K562 (cell line): ENCODE results near the gene NTRK2. TPM values are rescaled to one million over a fixed set of nuclear protein-coding genes. Genes with fewer than 3 reads are reported as not detected.

Source experiments
- ATAC-seq: fragments of 200-7000 bp; cut with Tn5 transposase; 3 replicates; pipeline ENCODE4 v1.9.1; 2020; ENCODE audit warnings: moderate library complexity
- BruUV-seq: library from RNA; stranded (reverse); fragments of 400-500 nt; replicated peaks from 2 replicates; lab custom pipeline; 2021; lab: Mats Ljungman, UMichigan
- CTCF ChIA-PET: fragments of 300-600 bp; formaldehyde crosslinking; extraction: SDS; loops from one replicate; lab custom pipeline; 2021; ENCODE audit warnings: low intra/inter-chr PET ratio; lab: Yijun Ruan, JAX
- POLR2A ChIA-PET: fragments of 300-600, 350-650 bp; sonication (Branson Sonifier 250); formaldehyde crosslinking; extraction: SDS; loops from one replicate; lab custom pipeline; 2021; ENCODE audit warnings: antibody characterized with exemption, inconsistent platforms; lab: Yijun Ruan, JAX
- DNase-seq, 4 experiments: peaks; one replicate each; pipeline versions ENCODE4 v3.0.0 to v3.0.0-alpha.2; 2011 to 2018; ENCODE audit warnings: low spot score in 3 of 4, mixed read lengths in 3 of 4; ENCODE audit errors: extremely low read depth in 1 of 4
- FAIRE-seq: peaks from 2 replicates; lab custom pipeline; 2011; peaks lifted over from hg19 to GRCh38; lab: Jason Lieb, UNC
- H2AFZ ChIP-seq: 2 replicates; pipeline ENCODE4 v1.6.0; 2011; ENCODE audit warnings: low read depth, low read length, control low read depth, inconsistent platforms
- H3K27ac ChIP-seq: fragments of 200-600 bp; 3 replicates; pipeline ENCODE4 v1.8.0; 2011; ENCODE audit warnings: low read depth, mild to moderate bottlenecking, control low read depth, inconsistent platforms, low read length, moderate library complexity, mixed read lengths; ENCODE audit errors: extremely low read depth
- H3K27me3 ChIP-seq, 2 experiments: fragments of 300-600 bp in 1 of 2; 2 replicates in 1 of 2; 3 replicates in 1 of 2; pipeline versions ENCODE4 v1.6.0 to v1.8.0; 2011; ENCODE audit warnings: inconsistent platforms in 2 of 2, low read length in 2 of 2, mild to moderate bottlenecking in 1 of 2, mixed read lengths in 1 of 2, moderate library complexity in 1 of 2; ENCODE audit not compliant: control insufficient read depth in 2 of 2, insufficient read depth in 2 of 2
- H3K36me3 ChIP-seq: fragments of 300-600 bp; 3 replicates; pipeline ENCODE4 v1.8.0; 2011; ENCODE audit warnings: mild to moderate bottlenecking, low read length, inconsistent platforms; ENCODE audit not compliant: control insufficient read depth, insufficient read depth
- H3K4me1 ChIP-seq, 2 experiments: fragments of 200-600 bp in 1 of 2; replicated peaks in 1 of 2; 2 replicates in 1 of 2; 3 replicates in 1 of 2; pipeline versions ENCODE4 v1.5.1 to v1.8.0; 2011; ENCODE audit warnings: inconsistent platforms in 2 of 2, low read length in 2 of 2, mild to moderate bottlenecking in 1 of 2, mixed read lengths in 1 of 2, moderate library complexity in 1 of 2; ENCODE audit not compliant: control insufficient read depth in 2 of 2, insufficient read depth in 2 of 2
- H3K4me2 ChIP-seq: 2 replicates; pipeline ENCODE4 v1.6.1; 2011; ENCODE audit warnings: low read length, control low read depth, inconsistent platforms, mixed read lengths; ENCODE audit not compliant: insufficient read depth
- H3K4me3 ChIP-seq: fragments of 200-600 bp; sonication (generic), shearing (Covaris generic); 2 replicates; pipeline ENCODE4 v1.5.1; 2016; ENCODE audit warnings: control low read depth, inconsistent platforms
- H3K79me2 ChIP-seq: fragments of 200-600 bp; 3 replicates; pipeline ENCODE4 v1.8.0; 2011; ENCODE audit warnings: low read length, inconsistent platforms; ENCODE audit not compliant: control insufficient read depth, insufficient read depth
- H3K9ac ChIP-seq, 2 experiments: 2 replicates each; pipeline versions ENCODE4 v1.6.0 to v1.6.1; 2011; ENCODE audit warnings: low read depth in 2 of 2, low read length in 2 of 2, control low read depth in 1 of 2, inconsistent platforms in 1 of 2, mild to moderate bottlenecking in 1 of 2, mixed read lengths in 1 of 2; ENCODE audit not compliant: insufficient read depth in 1 of 2
- H3K9me1 ChIP-seq: one replicate; pipeline ENCODE4 v1.6.0; 2011; ENCODE audit warnings: inconsistent platforms, mild to moderate bottlenecking, low read length, moderate library complexity; ENCODE audit not compliant: control insufficient read depth, insufficient read depth
- H3K9me3 ChIP-seq: replicated peaks from 2 replicates; pipeline ENCODE4 v1.5.1; 2011; ENCODE audit warnings: low read depth, low read length, inconsistent platforms; ENCODE audit not compliant: control insufficient read depth, insufficient read depth
- H4K20me1 ChIP-seq: replicated peaks from 2 replicates; pipeline ENCODE4 v1.6.1; 2011; ENCODE audit warnings: low read length, inconsistent platforms, mixed read lengths; ENCODE audit not compliant: control insufficient read depth, insufficient read depth
- GTF2E2 ChIP-seq: fragments of 200-800 bp; sonication (Bioruptor generic); IDR thresholded peaks from 2 replicates; pipeline ENCODE4 v1.6.1; 2016; ENCODE audit warnings: missing genetic modification characterization, missing compliant biosample characterization
- SETDB1 ChIP-seq: IDR thresholded peaks from one replicate; pipeline ENCODE4 v1.6.1; 2012; ENCODE audit warnings: low read length, control low read depth, inconsistent platforms
- SIN3B ChIP-seq: fragments of 450-650 bp; IDR thresholded peaks from 2 replicates; pipeline ENCODE4 v1.6.1; 2017; ENCODE audit warnings: low read depth, mild to moderate bottlenecking, moderate library complexity
- ZC3H11A ChIP-seq: IDR thresholded peaks from 2 replicates; pipeline ENCODE4 v1.6.1; 2012; ENCODE audit warnings: low read depth, low read length, improper control_type of control experiment
- ZNF146 ChIP-seq: IDR thresholded peaks from one replicate; pipeline ENCODE4 v1.6.1; 2018; ENCODE audit warnings: missing compliant biosample characterization; ENCODE audit not compliant: unreplicated experiment
- ZNF75A ChIP-seq: fragments of 450-650 bp; formaldehyde crosslinking; IDR thresholded peaks from 2 replicates; pipeline ENCODE4 v1.4.0; 2020; ENCODE audit warnings: mild to moderate bottlenecking
- WGBS: fragments of 100-300 bp; shearing (Covaris generic); methylation state at CpG from one replicate; pipeline ENCODE4 v1.1.6; 2016; ENCODE audit warnings: low coverage, mixed read lengths; ENCODE audit not compliant: insufficient coverage; ENCODE audit errors: missing lambda C conversion rate; 5-methylcytosine and 5-hydroxymethylcytosine counted together
- in situ Hi-C: fragments of 300-500 bp; cut with MboI; formaldehyde crosslinking; loops from 4 replicates; pipeline ENCODE4 v1.15.0; 2018; ENCODE audit warnings: inconsistent platforms, mixed read lengths
- intact Hi-C: fragments of 100-400 bp; cut with micrococcal nuclease; formaldehyde crosslinking; loops from 2 replicates; pipeline ENCODE4 v1.14.2; 2022
- polyA plus RNA-seq, 8 experiments: library from polyadenylated mRNA; depleted of rRNA in 4 of 8; stranded (reverse) in 5 of 8; unstranded in 3 of 8; fragments of >200 nt; fragmentation: Nextera tagmentation in 2 of 8; fragmentation: Illumina TruSeq in 1 of 8; extraction: Ambion mirVana in 2 of 8; extraction: Trizol in 1 of 8; gene quantifications; 2 replicates each; pipeline versions ENCODE4 v1.2.1 to v1.2.3, GENCODE V29; 2011 to 2014; ENCODE audit warnings: inconsistent platforms in 1 of 8, missing spikeins in 1 of 8
- total RNA-seq, 7 experiments: library from RNA; depleted of rRNA in 6 of 7; stranded (reverse); fragments of >200 nt in 6 of 7; fragmentation: Illumina TruSeq in 2 of 7; extraction: Trizol in 2 of 7; gene quantifications; 2 replicates each; pipeline versions ENCODE4 v1.2.1 to v1.2.3, GENCODE V29; 2011 to 2021; ENCODE audit warnings: low replicate concordance in 1 of 7
- TF ChIP-seq, protein P1 (sequence below), 2 experiments: fragments of 450-650 bp in 1 of 2; sonication (generic) in 1 of 2; formaldehyde crosslinking in 1 of 2; IDR thresholded peaks; 2 replicates each; pipeline versions ENCODE4 v1.7.1 to v1.9.0; 2016 to 2022; ENCODE audit warnings: inconsistent platforms in 1 of 2, mild to moderate bottlenecking in 1 of 2, missing genetic modification reagents in 1 of 2

Gene NTRK2
- total and polyA plus RNA-seq, 9 of the 15 experiments (the other 6 are each of a cell fraction or from before 2014, with no cell fraction given) = not detected

- Histone ChIP-seq H3K9me1 (no peaks in the 10 kb centered on the region), H3K27ac (no peak overlapping the region), H3K4me3 (no peak overlapping the region), H3K9ac (no peak overlapping the region), H4K20me1 (no peaks in the 10 kb centered on the region), H3K36me3 (no peaks in the 10 kb centered on the region), H3K9me3 (no peaks in the 10 kb centered on the region), H3K27me3 (no peaks in the 10 kb centered on the region), H3K4me1 (no peaks in the 10 kb centered on the region), H3K79me2 (no peaks in the 10 kb centered on the region)
- BruUV-seq = no TSS peak
- intact Hi-C loops = no loop called here
- no peak for FAIRE-seq
- 0% methylated on average over 2 of the region's 2 CpGs for WGBS
- no peak for DNase-seq
- TF ChIP-seq SIN3B = no peak
- TF ChIP-seq ZNF75A (CRISPR knock-in tag) = no peak
- TF ChIP-seq, all 486 proteins: peak for 0
- H2AFZ ChIP-seq = no peak overlapping the region
- no peak for ATAC-seq
- CTCF ChIA-PET = no interaction called here
- H3K4me2 ChIP-seq = no peak overlapping the region
- in situ Hi-C loops = no loop called here
- POLR2A ChIA-PET = interaction anchor here (0.6 kb wide), 1 partner anchor 72 kb away, joined by 3 read pairs; no protein-coding TSS in a partner anchor
Observed at GRCh38 chr9:85053206-85053786, 383.8 kb downstream of the NTRK2 start.

- H3K9me3 ChIP-seq = no peaks in the 10 kb centered on the region
- ChIA-PET CTCF (no interaction called here), POLR2A (no interaction called here)
- ATAC-seq = no peak
- H3K36me3 ChIP-seq = no peaks in the 10 kb centered on the region
- H3K4me2 ChIP-seq = no peak overlapping the region
- DNase-seq = no peak
- no peak overlapping the region for H3K27ac ChIP-seq
- H4K20me1 ChIP-seq = no peaks in the 10 kb centered on the region
- in situ Hi-C loops = no loop called here
- H3K9me1 ChIP-seq = no peaks in the 10 kb centered on the region
- no TSS peak for BruUV-seq
- FAIRE-seq = no peak
- H3K9ac ChIP-seq = no peak overlapping the region
- no peak overlapping the region for H2AFZ ChIP-seq
- no peaks in the 10 kb centered on the region for H3K79me2 ChIP-seq
- no peak overlapping the region for H3K4me3 ChIP-seq
- 3% methylated on average over 4 of the region's 4 CpGs for WGBS
- no peaks in the 10 kb centered on the region for H3K4me1 ChIP-seq
- H3K27me3 ChIP-seq = no peaks in the 10 kb centered on the region
- intact Hi-C loops = no loop called here
- TF ChIP-seq ZC3H11A = no peak
- TF ChIP-seq ZNF146 (CRISPR knock-in tag) = no peak
- no peak for TF ChIP-seq SETDB1
- TF ChIP-seq, protein P1, sequence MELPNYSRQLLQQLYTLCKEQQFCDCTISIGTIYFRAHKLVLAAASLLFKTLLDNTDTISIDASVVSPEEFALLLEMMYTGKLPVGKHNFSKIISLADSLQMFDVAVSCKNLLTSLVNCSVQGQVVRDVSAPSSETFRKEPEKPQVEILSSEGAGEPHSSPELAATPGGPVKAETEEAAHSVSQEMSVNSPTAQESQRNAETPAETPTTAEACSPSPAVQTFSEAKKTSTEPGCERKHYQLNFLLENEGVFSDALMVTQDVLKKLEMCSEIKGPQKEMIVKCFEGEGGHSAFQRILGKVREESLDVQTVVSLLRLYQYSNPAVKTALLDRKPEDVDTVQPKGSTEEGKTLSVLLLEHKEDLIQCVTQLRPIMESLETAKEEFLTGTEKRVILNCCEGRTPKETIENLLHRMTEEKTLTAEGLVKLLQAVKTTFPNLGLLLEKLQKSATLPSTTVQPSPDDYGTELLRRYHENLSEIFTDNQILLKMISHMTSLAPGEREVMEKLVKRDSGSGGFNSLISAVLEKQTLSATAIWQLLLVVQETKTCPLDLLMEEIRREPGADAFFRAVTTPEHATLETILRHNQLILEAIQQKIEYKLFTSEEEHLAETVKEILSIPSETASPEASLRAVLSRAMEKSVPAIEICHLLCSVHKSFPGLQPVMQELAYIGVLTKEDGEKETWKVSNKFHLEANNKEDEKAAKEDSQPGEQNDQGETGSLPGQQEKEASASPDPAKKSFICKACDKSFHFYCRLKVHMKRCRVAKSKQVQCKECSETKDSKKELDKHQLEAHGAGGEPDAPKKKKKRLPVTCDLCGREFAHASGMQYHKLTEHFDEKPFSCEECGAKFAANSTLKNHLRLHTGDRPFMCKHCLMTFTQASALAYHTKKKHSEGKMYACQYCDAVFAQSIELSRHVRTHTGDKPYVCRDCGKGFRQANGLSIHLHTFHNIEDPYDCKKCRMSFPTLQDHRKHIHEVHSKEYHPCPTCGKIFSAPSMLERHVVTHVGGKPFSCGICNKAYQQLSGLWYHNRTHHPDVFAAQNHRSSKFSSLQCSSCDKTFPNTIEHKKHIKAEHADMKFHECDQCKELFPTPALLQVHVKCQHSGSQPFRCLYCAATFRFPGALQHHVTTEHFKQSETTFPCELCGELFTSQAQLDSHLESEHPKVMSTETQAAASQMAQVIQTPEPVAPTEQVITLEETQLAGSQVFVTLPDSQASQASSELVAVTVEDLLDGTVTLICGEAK (IDR thresholded peaks at IDR 0.05) = no peak
- TF ChIP-seq, protein P1 (CRISPR knock-in tag; IDR thresholded peaks at IDR 0.05) = no peak
- no peak for TF ChIP-seq GTF2E2 (tag)
Observed at GRCh38 chr9:85054017-85054416, 384.5 kb downstream of the NTRK2 start.
